GM23248 (cell line): ENCODE data around the gene WNT1. TPM values are rescaled to one million over a fixed set of nuclear protein-coding genes. Genes with fewer than 3 reads are reported as not detected.

ENCODE experiments used
- DNase-seq: peaks from one replicate; pipeline ENCODE4 v3.0.0-alpha.2; 2015
- H2AFZ ChIP-seq: fragments of 200-600 bp; sonication (generic); 2 replicates; pipeline ENCODE4 v1.6.1; 2016; ENCODE audit warnings: antibody characterized with exemption
- H3F3A ChIP-seq: fragments of 200-600 bp; sonication (generic); 2 replicates; pipeline ENCODE4 v1.6.1; 2016; ENCODE audit warnings: mild to moderate bottlenecking, antibody characterized with exemption, mixed run types; ENCODE audit not compliant: insufficient read depth
- H3K27ac ChIP-seq: fragments of 200-600 bp; sonication (generic); 2 replicates; pipeline ENCODE4 v1.5.1; 2016; ENCODE audit warnings: mild to moderate bottlenecking
- H3K27me3 ChIP-seq: fragments of 200-600 bp; sonication (generic); replicated peaks from 2 replicates; pipeline ENCODE4 v1.6.1; 2016; ENCODE audit warnings: mild to moderate bottlenecking; ENCODE audit not compliant: insufficient read depth
- H3K36me3 ChIP-seq: fragments of 200-600 bp; sonication (generic); 2 replicates; pipeline ENCODE4 v1.6.1; 2016; ENCODE audit warnings: low read depth, mild to moderate bottlenecking
- H3K4me1 ChIP-seq: fragments of 200-600 bp; sonication (generic); 2 replicates; pipeline ENCODE4 v1.6.1; 2016; ENCODE audit warnings: mild to moderate bottlenecking; ENCODE audit not compliant: insufficient read depth
- H3K4me2 ChIP-seq: fragments of 200-600 bp; sonication (generic); one replicate; pipeline ENCODE4 v1.6.1; 2016; ENCODE audit warnings: mild to moderate bottlenecking; ENCODE audit not compliant: unreplicated experiment
- H3K4me3 ChIP-seq: fragments of 200-600 bp; sonication (generic); 2 replicates; pipeline ENCODE4 v1.5.1; 2016; ENCODE audit warnings: mild to moderate bottlenecking
- H3K79me2 ChIP-seq: fragments of 200-600 bp; sonication (generic); 2 replicates; pipeline ENCODE4 v1.6.1; 2016; ENCODE audit warnings: mild to moderate bottlenecking; ENCODE audit not compliant: insufficient read depth
- H3K9ac ChIP-seq: fragments of 200-600 bp; sonication (generic); 2 replicates; pipeline ENCODE4 v1.6.1; 2016; ENCODE audit warnings: mild to moderate bottlenecking
- H3K9me2 ChIP-seq: fragments of 200-600 bp; sonication (generic); 2 replicates; pipeline ENCODE4 v1.6.1; 2016; ENCODE audit warnings: mixed run types, mild to moderate bottlenecking, moderate library complexity; ENCODE audit not compliant: insufficient read depth
- H3K9me3 ChIP-seq: fragments of 200-600 bp; sonication (generic); one replicate; pipeline ENCODE4 v1.6.1; 2017; ENCODE audit warnings: low read depth
- H4K20me1 ChIP-seq: fragments of 200-600 bp; sonication (generic); 2 replicates; pipeline ENCODE4 v1.6.0; 2016; ENCODE audit not compliant: insufficient read depth
- EZH2 ChIP-seq: fragments of 200-600 bp; sonication (generic); IDR thresholded peaks from 2 replicates; pipeline ENCODE4 v1.6.1; 2018; ENCODE audit warnings: antibody characterized with exemption, mild to moderate bottlenecking; ENCODE audit not compliant: insufficient read depth, poor library complexity, severe bottlenecking
- EZH2phosphoT487 ChIP-seq: fragments of 200-600 bp; sonication (generic); IDR thresholded peaks from 2 replicates; pipeline ENCODE4 v1.6.1; 2018; ENCODE audit warnings: antibody characterized with exemption, moderate library complexity, mild to moderate bottlenecking, low read depth; ENCODE audit not compliant: insufficient read depth
- WGBS, 2 experiments: methylation state at CpG; one replicate each; pipeline ENCODE4 v1.1.6; 2015 to 2017; ENCODE audit warnings: low lambda C conversion rate in 2 of 2, low coverage in 1 of 2; ENCODE audit errors: missing lambda C conversion rate in 2 of 2; 5-methylcytosine and 5-hydroxymethylcytosine counted together
- in situ Hi-C: fragments of 300-500 bp; cut with MboI; formaldehyde crosslinking; loops from 2 replicates; pipeline ENCODE4 v1.15.0; 2020
- polyA plus RNA-seq: library from polyadenylated mRNA; unstranded; fragments of >200 nt; fragmentation: Nextera tagmentation; extraction: Ambion mirVana; gene quantifications from 2 replicates; pipeline ENCODE4 v1.2.1, GENCODE V29; 2016
- total RNA-seq: library from RNA; depleted of rRNA; stranded (reverse); fragments of >200 nt; shearing (Covaris generic); gene quantifications from 2 replicates; pipeline ENCODE4 v1.2.3, GENCODE V29; 2014

WNT1 gene
- total and polyA plus RNA-seq, 2 experiments from 2014 or later = not detected

GRCh38 chr12:49015196-49015595, 37.1 kb downstream of the WNT1 start:
- no peak overlapping the region for H3K4me3 ChIP-seq
- H3K9ac ChIP-seq = no peak overlapping the region
- H3K4me1 ChIP-seq = peaks cover 13% of the 10 kb centered on the region
- no peak for DNase-seq
- H3K27ac ChIP-seq = no peak overlapping the region
- H3F3A ChIP-seq = peaks cover 11% of the 10 kb centered on the region; the same call in 1 of the 2 replicates
- no peak overlapping the region for H3K4me2 ChIP-seq
- 100% methylated on average over 1 of the region's 1 CpG for WGBS, 2 experiments
- no peak for TF ChIP-seq EZH2phosphoT487
- TF ChIP-seq EZH2 = no peak
- in situ Hi-C loops = no loop called here
- H3K9me3 ChIP-seq = no peaks in the 10 kb centered on the region
- H3K79me2 ChIP-seq = peaks cover 53% of the 10 kb centered on the region
- H3K36me3 ChIP-seq = peaks cover 16% of the 10 kb centered on the region
- no peaks in the 10 kb centered on the region for H3K27me3 ChIP-seq
- H4K20me1 ChIP-seq = no peaks in the 10 kb centered on the region
- H2AFZ ChIP-seq = no peak overlapping the region
- no peaks in the 10 kb centered on the region for H3K9me2 ChIP-seq

- in situ Hi-C loops = no loop called here
- H3F3A ChIP-seq = peaks cover 11% of the 10 kb centered on the region; the same call in 1 of the 2 replicates
- peak; percentile 78 for DNase-seq
- peak overlapping the region; percentile 90 for H3K4me2 ChIP-seq
- H3K4me3 ChIP-seq = peak overlapping the region; percentile 88
- H3K27ac ChIP-seq = peak overlapping the region; percentile 99
- H3K9me2 ChIP-seq = no peaks in the 10 kb centered on the region
- H2AFZ ChIP-seq = peak overlapping the region; percentile 57
- 0 out of 2 replicates have a peak, but pooled peaks cover under 1% of the 10 kb centered on the region for H3K36me3 ChIP-seq
- H4K20me1 ChIP-seq = no peaks in the 10 kb centered on the region
- 1 to 4% methylated on average over 8 of the region's 8 CpGs for WGBS, 2 experiments
- H3K9me3 ChIP-seq = no peaks in the 10 kb centered on the region
- peaks cover 52% of the 10 kb centered on the region for H3K79me2 ChIP-seq
- TF ChIP-seq EZH2phosphoT487 (no peak), EZH2 (no peak)
- H3K4me1 ChIP-seq = peaks cover 13% of the 10 kb centered on the region
- peak overlapping the region; percentile 98 for H3K9ac ChIP-seq
- H3K27me3 ChIP-seq = no peaks in the 10 kb centered on the region
Observed at GRCh38 chr12:49017891-49018260, 39.8 kb downstream of the WNT1 start.

- Histone ChIP-seq H3K4me2 (peak within 1 kb of the TSS; percentile 91), H3K36me3 (peaks cover 2% of the 10 kb centered on the region; the same call in 1 of the 2 replicates), H3K9ac (peak within 1 kb of the TSS; percentile 98), H3K4me1 (peaks cover 13% of the 10 kb centered on the region), H3K79me2 (peaks cover 45% of the 10 kb centered on the region), H3F3A (peaks cover 14% of the 10 kb centered on the region; the same call in 1 of the 2 replicates), H2AFZ (peak within 1 kb of the TSS; percentile 57), H3K27me3 (no peaks in the 10 kb centered on the region), H3K4me3 (peak within 1 kb of the TSS; percentile 88), H4K20me1 (no peaks in the 10 kb centered on the region), H3K9me3 (no peaks in the 10 kb centered on the region), H3K9me2 (no peaks in the 10 kb centered on the region), H3K27ac (peak within 1 kb of the TSS; percentile 99)
- no peak for TF ChIP-seq EZH2
- TF ChIP-seq EZH2phosphoT487 = no peak
- WGBS, 2 experiments = 1 to 2% methylated on average over 53 to 57 of the region's 59 CpGs
- peak; percentile 99 for DNase-seq
- in situ Hi-C loops = no loop called here
Observed at GRCh38 chr12:49018261-49019119, 40.4 kb downstream of the WNT1 start, which contains the start of gene PRKAG1. TSS of gene PRKAG1 (minus strand) at chr12:49018776. CDS start at chr12:49018740, 36 bp downstream.

- 2 to 3% methylated on average over 7 to 8 of the region's 8 CpGs for WGBS, 2 experiments
- Histone ChIP-seq H3F3A (peaks cover 20% of the 10 kb centered on the region; the same call in 1 of the 2 replicates), H3K27me3 (no peaks in the 10 kb centered on the region), H4K20me1 (no peaks in the 10 kb centered on the region), H3K79me2 (peaks cover 40% of the 10 kb centered on the region), H3K9ac (peak overlapping the region; percentile 98), H2AFZ (peak overlapping the region; percentile 57), H3K9me3 (no peaks in the 10 kb centered on the region), H3K4me2 (peak overlapping the region; percentile 91), H3K4me3 (peak overlapping the region; percentile 88), H3K27ac (peak overlapping the region; percentile 99), H3K36me3 (peaks cover 8% of the 10 kb centered on the region; the same call in 1 of the 2 replicates), H3K4me1 (peaks cover 13% of the 10 kb centered on the region), H3K9me2 (no peaks in the 10 kb centered on the region)
- DNase-seq = no peak
- in situ Hi-C loops = no loop called here
- TF ChIP-seq EZH2phosphoT487 (no peak), EZH2 (no peak)
Observed at GRCh38 chr12:49019120-49019430, 41.0 kb downstream of the WNT1 start.
